T47D (cell line): ENCODE measurements around the gene LRRC37B.
"Not testable (repeated sequence)": the region's sequence is repeated elsewhere in the genome, so short reads cannot be mapped to it uniquely, and the experiment has no call there.

Source experiments
- DNase-seq, 2 experiments: peaks; one replicate each; pipeline versions ENCODE4 v3.0.0 to v3.0.0-alpha.2; 2011 to 2012; ENCODE audit warnings: low read depth in 1 of 2, low spot score in 1 of 2
- JUND ChIP-seq: IDR thresholded peaks from 2 replicates; pipeline ENCODE4 v1.6.1; 2012; ENCODE audit warnings: low read depth
- in situ Hi-C: cut with HindIII; loops from 2 replicates; pipeline ENCODE4 v1.10.0; 2016; ENCODE audit warnings: low sequenced_read_pairs, low pct_unique_long_range_greater_than_20kb

Gene LRRC37B

GRCh38 chr17:32064091-32064490, 56.9 kb downstream of the LRRC37B start:
- DNase-seq, in situ Hi-C loops: not testable (repeated sequence)

DNA sequence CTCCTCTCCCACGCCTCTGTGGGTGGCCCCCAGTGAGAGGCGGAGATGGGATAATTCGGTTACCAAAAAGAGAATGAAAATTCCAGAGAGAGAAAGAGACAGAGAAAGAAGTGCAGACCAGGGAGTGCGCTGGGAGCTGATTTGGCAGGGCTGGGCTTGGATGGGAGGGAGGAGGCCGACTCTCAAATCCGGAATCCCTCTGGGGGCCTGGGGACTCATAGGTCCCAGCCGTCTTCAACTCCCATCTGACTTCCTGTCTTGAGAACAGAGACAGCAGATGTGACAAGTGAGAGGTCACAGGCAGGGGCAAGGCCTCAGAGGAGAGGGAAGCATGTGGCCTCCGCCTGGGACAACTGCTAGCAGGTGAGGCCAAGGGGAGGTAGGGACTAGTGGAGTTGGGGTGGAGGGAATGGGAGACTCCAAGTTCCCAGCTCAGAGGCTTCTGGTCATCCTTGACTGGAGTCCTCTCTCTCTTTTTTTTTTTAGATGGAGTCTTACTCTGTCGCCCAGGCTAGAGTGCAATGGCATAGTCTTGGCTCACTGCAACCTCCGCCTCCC, 59.0 kb downstream of the LRRC37B start:
- DNase-seq, in situ Hi-C loops: not testable (repeated sequence)

GRCh38 chr17:32066863-32067642, 59.9 kb downstream of the LRRC37B start:
- in situ Hi-C loops: not testable (repeated sequence)
- peak in 1 of 2 experiments; percentile 12 for DNase-seq

- DNase-seq, in situ Hi-C loops: not testable (repeated sequence)
Measured at GRCh38 chr17:32069067-32069466, 61.9 kb downstream of the LRRC37B start.

- in situ Hi-C loops, DNase-seq: not testable (repeated sequence)
Measured at GRCh38 chr17:32071961-32072360, 64.8 kb downstream of the LRRC37B start.

- DNase-seq, in situ Hi-C loops: not testable (repeated sequence)
Measured at GRCh38 chr17:32073131-32073530, 65.9 kb downstream of the LRRC37B start.

DNA sequence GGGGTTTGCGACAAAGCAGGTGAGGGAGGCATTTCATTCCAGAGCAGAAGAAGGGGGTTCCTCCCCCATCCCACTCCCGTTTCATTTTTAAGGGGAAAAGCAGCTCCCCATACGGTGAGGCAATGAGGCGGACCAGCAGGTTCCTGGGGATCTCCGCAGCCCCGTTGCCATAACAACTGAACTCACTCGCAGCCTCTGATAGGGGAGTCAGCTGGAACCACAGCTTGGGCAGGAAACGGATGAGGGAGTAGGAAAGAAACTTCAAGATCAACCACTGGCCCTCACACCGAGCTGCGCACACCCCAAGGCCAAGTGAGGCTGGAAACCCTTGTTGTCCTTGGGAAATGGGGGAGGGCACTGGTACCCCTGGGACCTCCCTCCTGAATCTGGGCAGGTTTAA, 72.6 kb downstream of the LRRC37B start:
- in situ Hi-C loops: not testable (repeated sequence)
- peak in 1 of 2 experiments; percentile 10 for DNase-seq

GRCh38 chr17:32083550-32083979, 76.4 kb downstream of the LRRC37B start:
- in situ Hi-C loops, DNase-seq: not testable (repeated sequence)

DNA sequence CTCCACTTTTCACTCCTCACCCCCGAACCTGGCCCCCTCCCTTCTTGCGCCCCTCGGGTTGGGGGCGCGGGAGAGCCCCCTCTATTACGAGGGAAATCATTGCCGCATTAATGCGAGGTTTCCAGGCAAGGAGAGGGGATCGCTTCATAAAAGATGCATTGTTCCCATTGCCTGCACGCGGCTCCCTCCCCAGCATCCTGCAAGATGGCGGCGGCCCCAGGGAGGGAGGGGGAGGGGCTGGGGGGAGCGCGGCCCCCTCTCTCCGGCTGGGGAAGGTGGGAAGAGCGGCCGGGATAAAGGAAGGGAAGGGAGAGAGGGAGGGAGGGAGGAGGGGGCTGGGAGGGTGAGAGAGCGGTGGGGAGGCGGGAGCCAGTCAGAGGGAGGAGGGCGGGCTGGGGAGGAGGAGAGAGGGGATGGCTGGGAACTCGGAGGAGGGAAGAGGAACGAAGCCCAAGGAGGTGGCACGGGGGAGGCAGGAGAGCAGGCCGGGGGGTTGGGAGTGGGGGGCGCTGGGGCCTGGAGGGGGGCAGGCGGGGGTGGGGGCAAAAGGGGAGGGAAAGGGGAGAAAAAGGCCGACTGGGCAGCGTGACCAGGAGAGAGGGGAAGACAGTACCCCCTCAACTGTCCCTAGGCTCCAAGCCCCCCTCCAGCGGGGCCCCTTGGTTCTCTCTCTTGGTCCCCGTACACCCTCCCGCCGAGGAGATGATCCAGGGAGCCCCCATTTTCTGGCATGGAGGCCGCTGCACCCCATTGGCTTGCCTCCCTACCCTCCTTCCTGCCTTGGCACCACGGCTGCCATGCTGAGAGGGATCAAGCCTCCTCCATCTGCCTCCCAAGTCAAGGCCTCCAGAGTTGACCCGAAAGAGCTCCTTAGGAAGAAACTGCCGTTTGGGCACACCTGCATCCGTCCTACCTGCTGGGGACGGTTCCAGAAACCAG, 77.1 kb downstream of the LRRC37B start:
- peak in 1 of 2 experiments; percentile 33 for DNase-seq
- in situ Hi-C loops: not testable (repeated sequence)

- DNase-seq, in situ Hi-C loops: not testable (repeated sequence)
Measured at GRCh38 chr17:32084942-32085829, 78.0 kb downstream of the LRRC37B start.

DNA sequence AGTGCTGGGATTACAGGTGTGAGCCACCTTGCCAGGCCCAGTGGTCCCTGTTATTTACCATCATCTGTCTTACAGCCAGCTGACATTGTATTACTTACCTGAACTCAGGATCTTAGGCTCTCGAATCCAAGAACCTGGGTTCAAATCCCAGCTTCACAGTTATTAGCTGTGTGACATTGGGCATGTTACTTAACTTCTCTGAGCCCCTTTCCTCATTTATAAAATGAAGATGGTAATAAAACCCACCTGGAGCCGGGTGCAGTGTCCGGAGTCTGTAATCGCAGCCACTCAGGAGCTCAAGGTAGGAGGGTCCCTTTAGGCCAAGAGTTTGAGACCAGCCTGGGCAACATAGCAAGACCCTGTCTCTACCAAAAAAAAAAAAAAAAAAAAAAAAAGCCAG, 79.7 kb downstream of the LRRC37B start:
- DNase-seq, in situ Hi-C loops: not testable (repeated sequence)

DNA sequence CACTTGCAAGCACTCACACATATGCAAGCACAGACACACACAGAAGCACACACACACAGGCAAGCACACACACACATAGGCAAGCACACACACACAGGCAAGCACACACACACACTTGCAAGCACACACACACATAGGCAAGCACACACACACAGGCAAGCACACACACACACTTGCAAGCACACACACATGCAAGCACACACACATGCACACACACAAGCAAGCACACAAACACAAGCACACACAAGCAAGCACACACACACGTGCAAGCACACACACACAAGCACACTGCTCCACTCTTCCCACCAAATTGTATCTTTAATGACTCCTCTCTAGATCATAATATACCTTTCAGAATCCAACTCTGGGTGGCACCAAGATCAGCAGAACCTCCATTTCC, 84.9 kb downstream of the LRRC37B start:
- DNase-seq, in situ Hi-C loops: not testable (repeated sequence)

- in situ Hi-C loops: no loop called here
- no peak for TF ChIP-seq JUND
- DNase-seq: no peak
Measured at GRCh38 chr17:32099686-32100085, 92.5 kb downstream of the LRRC37B start.

- in situ Hi-C loops, DNase-seq: not testable (repeated sequence)
Measured at GRCh38 chr17:32100323-32100722, 93.1 kb downstream of the LRRC37B start.
